Endothelial cell of hepatic sinusoid (primary cell): ENCODE results near the gene CDC14A.

ENCODE experiments used
- in situ Hi-C: cut with HindIII; loops from 2 replicates; pipeline ENCODE4 v1.10.0; 2017; ENCODE audit warnings: low sequenced_read_pairs

Gene CDC14A

DNA sequence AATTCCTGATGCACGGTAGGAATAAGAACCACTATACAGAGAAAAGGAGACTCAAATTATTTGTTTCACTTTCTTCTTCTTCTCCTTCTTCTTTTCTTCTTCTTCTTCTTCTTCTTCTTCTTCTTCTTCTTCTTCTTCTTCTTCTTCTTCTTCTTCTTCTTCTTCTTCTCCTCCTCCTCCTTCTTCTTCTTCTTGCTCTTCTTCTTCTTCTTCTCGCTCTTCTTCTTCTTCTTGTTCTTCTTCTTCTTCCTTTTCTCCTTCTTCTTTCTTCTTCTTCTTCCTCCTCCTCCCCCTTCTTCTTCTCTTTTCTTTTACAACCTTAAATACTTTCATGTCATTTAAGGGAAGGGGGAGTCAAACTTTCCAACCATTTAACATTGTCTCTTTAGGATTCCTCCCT lies 174.6 kb downstream of the CDC14A start:
- in situ Hi-C loops: no loop called here

DNA sequence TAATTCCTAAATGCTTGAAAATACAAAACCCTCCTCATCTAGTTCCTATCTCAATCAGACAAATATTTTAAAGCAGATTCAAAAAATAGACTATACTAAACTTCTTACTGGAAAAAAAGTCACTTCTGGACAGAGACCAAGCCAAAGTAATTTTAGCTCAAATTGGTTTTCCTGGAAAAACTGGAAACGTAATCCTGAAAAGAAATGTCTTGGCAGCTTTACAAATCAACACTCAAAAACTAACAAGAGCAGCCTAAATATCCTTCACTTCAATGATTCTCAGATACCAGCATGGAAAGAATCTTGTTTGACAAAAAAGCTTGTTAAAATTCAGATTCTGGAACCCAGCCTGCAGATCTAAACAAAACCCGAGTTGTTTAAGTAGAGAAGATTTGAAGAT lies 176.6 kb downstream of the CDC14A start:
- in situ Hi-C loops: no loop called here

DNA sequence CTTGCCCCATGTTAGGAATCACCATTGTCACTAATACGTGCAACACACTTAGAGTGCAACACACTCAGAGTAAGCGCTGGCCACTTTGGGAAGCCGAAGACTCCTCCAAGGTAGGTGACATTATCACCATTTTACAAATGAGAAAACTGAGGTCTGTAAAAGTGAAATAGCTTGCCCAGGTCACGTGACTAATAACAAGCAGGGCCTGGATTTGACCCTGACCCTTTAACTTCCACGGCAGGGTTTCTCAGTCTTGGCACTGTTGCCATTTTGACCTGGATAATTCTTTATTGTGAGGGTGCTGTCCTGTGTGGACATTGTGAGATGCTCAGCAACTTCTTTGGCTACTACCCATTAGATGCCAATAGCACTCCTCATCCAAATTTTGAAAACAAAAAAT lies 177.8 kb downstream of the CDC14A start:
- in situ Hi-C loops: no loop called here

DNA sequence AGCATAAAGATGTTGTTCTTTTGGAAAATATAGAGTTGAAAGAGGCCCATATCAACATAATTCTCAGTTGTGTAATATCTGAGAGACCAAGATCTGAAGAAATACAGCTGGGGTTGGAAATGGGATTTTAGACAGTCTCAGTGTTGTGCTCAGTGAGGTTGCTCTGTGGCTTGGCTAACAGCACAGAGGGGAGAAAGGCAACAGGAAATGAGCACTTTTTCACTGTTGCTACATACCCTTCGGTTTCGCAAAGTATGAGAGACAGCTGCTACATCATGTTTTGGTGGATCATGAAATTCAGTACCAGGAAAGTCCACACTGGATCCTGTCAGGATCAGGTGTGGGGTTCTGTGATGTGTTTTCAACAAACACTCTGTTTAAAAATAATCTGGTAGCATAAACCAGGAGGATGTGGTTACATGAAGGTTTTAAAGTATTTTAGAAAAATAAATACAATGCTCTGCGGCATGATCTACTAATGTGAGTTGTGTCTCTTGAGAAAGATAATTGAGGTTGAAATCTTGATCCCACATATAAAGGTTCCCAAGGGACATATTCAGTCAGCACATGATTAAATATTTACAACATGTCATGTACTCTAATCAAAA lies 178.7 kb downstream of the CDC14A start:
- in situ Hi-C loops: no loop called here

DNA sequence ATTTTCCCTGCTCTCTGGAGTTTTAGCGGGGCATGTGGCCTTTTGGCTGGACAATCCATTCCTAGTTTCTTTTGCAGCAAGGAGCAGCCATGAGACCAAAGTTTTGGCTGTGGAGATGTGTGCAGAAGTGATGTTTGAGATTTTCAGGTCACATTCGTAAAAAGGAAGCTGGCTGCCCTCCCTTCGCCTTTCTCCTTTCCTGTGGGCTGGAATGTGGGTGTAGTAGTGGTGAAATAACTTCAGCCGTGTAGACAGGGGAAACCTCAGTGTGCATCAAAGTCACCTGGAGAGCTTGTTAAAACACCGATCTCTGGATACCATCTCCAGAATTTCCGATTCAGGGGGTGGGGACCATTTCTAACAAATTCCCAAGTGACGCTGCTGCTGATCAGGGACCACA lies 180.3 kb downstream of the CDC14A start:
- in situ Hi-C loops: no loop called here

DNA sequence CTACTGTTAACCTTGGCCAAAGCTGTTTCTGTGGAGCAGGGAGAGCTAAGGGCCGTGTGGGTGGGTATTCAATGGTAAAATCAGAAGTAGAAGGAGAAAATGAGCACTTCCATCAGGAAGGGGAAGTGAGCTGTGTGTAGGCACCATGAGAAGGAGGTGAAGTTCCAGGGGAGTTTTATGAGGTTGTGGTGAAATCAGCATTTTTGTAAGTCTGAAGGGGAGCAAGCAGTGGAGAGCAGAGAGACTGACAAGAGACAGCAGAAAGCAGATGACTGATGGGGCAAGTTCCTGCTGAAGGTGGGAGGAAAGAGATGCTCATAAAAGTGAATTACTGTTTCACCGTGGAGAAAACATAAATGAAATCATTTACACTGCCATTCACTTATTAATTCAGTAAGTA lies 183.0 kb downstream of the CDC14A start:
- in situ Hi-C loops: no loop called here

DNA sequence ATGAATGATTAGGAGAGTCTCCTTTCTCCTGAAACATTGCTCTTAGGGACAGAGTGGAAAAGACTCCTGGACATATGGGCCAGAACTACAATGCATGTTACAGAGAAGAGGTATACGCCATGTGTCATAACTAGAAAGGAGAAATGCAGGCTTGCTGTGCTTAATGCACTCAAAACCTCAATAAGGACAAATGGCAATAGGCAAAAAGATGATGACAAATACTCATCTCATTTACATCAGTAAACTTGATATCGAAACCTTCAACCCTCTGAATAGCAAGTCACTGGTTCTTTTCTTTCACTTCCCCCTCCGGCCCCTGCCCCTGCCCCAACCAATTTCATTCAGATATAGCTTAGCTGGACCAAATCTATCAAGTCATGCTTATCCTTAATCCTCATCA lies 183.7 kb downstream of the CDC14A start:
- in situ Hi-C loops: no loop called here

DNA sequence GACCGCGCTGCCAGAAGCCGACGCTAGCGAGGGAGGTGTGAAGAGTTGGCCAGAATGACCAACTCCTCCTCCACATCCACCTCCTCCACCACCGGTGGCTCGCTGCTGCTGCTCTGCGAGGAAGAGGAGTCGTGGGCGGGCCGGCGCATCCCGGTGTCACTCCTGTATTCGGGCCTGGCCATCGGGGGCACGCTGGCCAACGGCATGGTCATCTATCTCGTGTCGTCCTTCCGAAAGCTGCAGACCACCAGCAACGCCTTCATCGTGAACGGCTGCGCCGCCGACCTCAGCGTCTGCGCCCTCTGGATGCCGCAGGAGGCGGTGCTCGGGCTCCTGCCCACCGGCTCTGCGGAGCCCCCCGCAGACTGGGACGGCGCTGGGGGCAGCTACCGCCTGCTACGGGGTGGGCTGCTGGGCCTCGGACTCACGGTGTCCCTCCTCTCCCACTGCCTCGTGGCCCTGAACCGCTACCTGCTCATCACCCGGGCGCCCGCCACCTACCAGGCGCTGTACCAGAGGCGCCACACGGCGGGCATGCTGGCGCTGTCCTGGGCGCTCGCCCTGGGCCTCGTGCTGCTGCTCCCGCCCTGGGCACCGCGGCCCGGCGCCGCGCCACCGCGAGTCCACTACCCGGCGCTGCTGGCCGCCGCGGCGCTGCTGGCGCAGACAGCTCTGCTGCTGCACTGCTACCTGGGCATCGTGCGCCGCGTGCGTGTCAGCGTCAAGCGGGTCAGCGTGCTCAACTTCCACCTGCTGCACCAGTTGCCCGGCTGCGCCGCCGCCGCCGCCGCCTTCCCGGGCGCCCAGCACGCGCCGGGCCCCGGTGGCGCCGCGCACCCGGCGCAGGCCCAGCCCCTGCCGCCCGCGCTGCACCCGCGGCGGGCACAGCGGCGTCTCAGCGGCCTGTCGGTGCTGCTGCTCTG lies 186.9 kb downstream of the CDC14A start:
- in situ Hi-C loops: no loop called here

DNA sequence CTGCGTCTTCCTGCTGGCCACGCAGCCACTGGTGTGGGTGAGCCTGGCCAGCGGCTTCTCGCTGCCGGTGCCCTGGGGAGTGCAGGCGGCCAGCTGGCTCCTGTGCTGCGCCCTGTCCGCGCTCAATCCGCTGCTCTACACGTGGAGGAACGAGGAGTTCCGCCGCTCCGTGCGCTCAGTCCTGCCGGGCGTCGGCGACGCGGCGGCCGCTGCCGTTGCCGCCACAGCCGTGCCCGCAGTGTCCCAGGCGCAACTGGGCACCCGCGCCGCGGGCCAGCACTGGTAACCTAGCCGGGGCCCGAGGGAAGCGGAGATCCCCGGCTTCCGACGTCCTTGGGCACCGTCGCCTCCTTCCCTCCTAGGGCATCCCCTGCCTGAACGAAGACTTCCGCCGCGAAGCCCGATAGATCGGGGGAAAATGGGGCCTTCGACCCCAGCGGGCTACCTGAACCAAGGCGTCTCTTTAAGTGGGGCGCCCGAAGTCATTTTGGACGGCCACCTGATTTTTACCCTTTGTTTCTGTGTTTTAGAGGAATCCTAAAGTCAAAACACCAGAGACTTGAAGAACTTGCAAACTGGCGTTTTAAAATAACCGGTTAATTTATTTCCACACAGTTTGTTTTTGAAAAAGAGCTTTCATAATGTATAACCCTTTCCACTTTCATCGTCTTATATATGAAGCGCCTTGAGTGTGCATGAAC lies 187.7 kb downstream of the CDC14A start:
- in situ Hi-C loops: no loop called here

DNA sequence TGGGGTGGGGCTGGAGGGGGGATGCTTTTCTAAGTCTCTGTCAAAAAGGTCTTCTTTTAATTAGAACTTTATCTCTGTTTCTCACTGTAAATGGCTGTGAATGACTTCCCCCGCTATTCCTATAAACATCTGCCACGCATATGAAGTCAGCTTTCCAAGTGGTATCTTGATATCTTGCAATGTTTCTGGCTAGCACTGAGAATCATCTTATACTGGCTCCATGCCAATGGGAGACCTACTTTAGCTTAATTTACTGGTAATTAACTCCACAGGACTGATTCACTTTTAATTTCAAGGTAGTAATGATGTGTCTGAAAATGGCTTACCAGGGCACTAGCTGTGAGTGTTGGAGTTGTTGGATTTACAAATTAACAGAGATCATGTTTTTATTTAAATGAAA lies 190.0 kb downstream of the CDC14A start:
- in situ Hi-C loops: no loop called here

DNA sequence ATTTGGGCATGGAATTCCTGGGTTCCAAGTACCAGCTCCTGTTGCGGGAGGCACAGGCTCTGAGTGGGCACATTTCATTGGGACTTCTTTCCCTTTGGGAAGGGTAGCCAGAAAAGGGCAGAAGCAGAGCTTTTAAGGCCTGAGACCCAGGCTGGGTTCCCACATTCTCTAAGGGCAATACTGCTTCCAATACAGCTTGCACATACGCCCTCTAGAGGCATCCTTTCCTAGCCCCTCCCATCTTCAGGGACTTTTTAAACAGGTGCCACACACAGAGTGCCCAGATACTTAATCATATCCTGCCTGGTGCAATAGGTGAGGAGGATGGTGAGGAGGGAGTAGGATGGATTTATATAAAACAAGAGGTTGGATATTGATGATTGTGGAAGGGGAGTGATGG lies 191.3 kb downstream of the CDC14A start:
- in situ Hi-C loops: no loop called here

DNA sequence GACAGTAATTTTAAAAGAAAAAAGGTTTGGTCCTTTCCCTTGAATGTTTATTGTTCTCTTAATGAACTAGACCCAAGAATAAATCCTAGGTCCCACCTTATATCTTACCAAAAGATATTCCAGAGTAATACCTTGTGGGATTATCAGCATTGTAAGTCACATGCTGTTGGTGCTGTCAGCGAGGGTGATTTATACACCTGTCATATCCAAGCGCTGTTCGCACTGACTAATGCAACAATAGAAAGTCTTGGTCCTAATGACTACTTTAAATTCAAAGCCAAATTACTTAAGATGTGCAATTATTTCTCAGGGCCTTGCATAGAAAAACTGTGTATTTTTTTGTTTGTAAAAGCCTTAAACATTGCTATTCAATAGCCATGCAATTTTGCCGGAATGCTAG lies 192.5 kb downstream of the CDC14A start:
- in situ Hi-C loops: no loop called here

DNA sequence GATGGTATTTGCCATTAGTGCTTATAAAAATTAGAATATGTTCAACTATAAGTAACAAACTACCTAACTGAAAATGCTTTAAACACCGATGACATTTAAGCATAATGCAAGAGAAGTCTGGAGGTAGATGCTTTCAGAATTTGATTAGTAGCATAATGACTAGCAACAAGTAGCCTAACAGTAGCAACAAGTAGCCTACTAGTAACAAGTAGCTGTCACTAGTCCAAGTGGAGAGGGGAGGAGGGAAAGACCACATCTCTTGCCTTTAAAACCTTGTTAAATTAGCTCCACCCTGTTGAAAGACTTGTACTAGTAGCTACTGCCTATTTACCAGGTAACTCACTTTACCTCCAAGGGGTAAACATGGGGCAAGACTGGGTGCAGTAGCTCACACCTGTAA lies 193.5 kb downstream of the CDC14A start:
- in situ Hi-C loops: no loop called here

DNA sequence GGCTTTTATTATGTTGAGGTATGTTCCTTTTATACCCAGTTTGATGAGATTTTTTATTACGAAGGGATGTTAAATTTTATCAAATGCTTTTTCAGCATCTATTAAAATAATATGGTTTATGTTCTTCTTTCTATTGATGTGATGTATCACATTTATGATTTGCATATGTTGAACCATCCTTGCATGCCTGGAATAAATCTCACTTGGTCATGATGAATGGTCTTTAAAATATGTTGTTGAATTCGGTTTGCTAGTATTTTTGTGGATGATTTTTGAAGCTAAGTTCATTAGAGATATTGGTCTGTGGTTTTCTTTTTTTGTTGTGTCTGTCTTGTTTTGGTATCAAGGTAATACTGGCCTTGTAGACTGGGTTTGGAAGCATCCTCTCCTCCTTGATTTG lies 199.7 kb downstream of the CDC14A start:
- in situ Hi-C loops: no loop called here

DNA sequence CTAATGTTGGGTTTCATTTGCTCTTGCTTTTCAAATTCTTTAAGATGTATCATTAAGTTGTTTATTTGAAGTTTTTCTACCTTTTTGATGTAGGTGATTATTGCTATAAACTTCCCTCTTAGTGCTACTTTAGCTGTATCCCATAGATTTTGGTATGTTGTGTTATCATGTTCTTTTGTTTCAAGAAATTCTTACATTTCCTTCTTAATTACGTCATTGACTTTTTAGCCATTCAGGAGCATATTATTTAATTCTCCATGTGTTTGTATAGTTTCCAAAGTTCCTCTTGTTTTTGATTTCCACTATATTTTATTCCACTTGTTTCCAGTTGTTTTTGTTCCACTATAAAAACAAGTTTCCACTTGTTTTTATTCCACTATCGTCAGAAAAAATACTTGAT lies 200.6 kb downstream of the CDC14A start:
- in situ Hi-C loops: no loop called here

DNA sequence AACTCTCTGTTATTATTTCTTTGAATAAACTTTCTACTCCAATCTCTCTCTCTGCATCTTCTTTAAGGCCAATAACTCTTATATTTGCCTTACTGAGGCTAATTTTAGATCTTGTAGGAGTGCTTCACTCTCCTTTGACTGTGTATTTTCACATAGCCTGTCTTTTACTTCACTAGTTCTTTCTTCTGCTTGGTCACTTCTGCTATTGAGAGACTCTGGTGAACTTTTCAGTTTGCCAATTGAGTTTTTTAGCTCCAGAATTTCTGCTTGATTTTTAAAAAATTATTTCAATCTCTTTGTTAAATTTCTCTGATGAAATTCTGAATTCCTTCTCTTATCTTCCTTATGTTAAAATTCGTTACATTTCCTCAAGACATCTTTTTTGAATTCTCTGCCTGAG lies 203.9 kb downstream of the CDC14A start:
- in situ Hi-C loops: no loop called here

DNA sequence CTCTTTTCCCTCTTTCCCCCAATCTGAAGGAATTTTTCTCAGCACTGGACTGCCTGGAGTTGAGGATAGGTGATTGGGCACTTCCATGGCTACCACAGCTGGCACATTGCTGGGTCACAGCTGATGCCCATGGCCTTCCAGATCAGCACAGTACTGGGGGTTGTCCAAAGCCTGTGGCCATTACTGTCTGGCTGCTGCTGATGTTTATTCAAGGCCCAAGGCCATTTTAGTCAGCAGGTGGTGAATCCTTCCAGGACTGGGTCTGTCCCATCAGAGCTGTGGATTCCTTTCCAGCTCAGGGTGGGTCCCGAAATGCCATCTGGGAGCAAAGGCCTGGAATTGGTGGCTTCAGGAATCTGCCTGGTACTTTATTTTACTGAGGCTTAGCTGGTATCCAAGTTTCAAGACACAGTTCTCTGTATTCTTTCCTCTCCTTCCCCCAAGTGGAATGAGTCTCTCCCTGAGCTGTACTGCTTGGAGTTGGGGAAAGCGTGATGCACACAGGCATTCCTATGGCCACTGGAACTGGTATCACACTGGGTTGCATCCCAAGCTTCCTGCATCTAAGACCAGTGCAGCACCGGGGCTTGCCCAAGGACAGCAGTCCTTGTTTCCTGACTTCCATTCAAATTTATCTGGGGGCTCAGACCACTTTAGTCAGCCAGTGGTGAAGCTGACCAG lies 204.8 kb downstream of the CDC14A start:
- in situ Hi-C loops: no loop called here

DNA sequence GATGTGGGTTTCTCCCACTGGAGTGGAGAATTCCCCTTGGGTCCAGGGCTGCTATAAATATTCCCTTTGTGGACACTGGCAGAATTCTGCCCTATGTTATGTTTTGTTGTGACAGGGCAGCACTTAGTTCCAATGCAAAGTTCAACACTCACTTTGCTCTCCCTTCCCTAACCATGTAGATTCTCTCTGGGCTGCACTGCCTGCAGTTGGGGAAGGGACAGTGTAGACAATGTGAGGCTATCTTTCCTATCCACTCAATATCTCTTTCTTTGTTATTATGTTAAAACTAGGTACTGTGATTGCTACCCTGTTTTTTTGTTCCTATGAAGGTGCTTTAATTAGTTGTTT lies 205.3 kb downstream of the CDC14A start:
- in situ Hi-C loops: no loop called here

DNA sequence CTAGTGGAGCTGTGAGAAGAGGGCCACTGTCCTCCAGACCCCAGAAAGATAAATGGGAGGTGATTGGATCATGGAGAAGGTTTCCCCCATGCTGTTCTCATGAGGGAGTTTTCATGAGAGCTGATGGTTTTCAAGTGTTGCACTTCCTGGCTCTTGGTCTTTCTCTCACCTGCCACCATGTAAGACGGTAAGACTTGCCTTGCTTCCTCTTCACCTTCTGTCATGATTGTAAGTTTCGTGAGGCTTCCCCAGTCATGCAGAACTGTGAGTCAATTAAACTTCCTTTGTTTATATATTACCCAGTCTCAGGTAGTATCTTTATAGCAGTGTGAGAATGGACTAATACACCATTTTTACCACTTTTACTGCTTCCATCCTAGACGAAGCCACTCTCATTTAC lies 213.2 kb downstream of the CDC14A start:
- in situ Hi-C loops: no loop called here

DNA sequence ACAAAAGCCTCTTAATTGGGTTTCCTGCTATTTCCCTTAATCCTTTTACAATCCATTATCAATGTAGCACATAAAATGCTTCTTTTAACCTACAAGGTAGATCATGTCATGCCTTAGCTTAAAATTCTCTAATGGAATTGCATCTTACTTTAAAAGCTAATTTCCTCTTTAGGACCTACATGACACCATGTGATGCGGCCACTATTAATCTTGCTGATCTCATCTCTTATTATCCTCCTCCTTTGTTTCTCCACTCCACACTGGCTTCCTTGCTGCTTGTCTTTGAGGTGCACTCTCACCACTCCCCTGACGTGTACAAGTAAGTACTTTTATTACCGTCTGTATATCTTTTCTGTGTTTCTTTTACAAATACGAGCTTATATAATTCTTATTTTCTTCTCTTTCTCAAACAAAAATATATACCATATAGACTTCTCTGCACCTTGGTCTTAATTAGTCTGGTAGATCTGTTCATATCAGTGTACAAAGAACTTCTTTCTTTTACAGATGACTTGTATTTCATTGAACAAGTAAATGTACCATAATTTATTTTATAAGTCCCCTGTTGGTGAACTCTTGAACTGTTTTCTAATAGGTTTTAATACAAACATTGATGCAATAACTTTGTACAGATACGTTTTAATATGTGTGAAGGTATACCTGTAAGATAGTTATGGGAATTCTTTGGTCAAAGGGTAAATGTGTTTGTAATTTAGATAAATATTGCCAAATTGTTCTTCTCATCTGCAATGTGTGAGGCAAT lies 213.8 kb downstream of the CDC14A start:
- in situ Hi-C loops: no loop called here

DNA sequence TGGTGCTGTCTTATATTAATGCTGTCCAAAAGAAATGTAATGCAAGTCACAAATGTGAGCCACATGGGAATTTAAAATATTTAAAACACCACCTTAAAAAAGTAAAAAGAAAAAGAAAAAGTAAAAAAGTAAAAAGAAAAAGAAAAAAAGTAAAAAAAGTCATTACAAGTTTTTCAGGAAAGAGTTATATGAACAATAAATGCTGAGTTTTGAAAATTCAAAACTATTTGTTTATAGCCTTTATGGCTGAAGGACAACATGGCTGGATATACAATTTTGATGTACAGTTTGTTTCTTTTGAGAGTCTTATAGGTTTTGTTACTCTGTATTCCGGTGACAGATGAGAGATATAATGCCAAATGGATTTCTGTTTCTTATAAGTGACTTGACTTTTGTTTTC lies 214.8 kb downstream of the CDC14A start:
- in situ Hi-C loops: no loop called here
